ENCODE measurements around the gene ATP6V0A4.

DNA sequence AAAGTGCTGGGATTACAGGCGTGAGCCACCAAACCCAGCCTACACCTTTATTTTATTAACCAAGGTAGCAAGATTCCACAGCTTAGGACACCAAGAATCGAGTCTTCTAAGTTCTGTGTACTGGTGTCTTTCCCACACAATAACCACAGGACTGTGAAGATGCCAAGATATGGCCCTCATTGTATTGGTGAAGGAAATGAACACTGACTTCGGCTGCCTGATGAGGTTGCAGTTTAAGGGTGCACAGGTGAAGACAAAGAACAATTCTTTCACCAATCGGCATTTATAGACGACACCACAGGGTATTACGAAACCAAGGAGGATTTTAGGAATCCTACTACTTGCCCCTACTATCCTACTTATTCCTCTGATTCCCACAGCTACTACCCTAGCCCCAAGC, 49.3 kb downstream of the ATP6V0A4 start:
- TF ChIP-seq MXI1 (IDR thresholded peaks at IDR 0.05; ENCODE audit: low read depth, low read length) = no peak
- TF ChIP-seq JUND (IDR thresholded peaks at IDR 0.05) = no peak
- no peak for TF ChIP-seq YY1 (IDR thresholded peaks at IDR 0.05; ENCODE audit: low read depth)
- TF ChIP-seq RCOR1 (IDR thresholded peaks at IDR 0.05; ENCODE audit: low read length) = no peak
